Endometrial microvascular endothelial cells (primary cell): Measurements from ENCODE around the gene DNAAF9. TPM values are rescaled to one million over a fixed set of nuclear protein-coding genes. Genes with fewer than 3 reads are reported as not detected.
"Not testable (repeated sequence)": the region's sequence is repeated elsewhere in the genome, so short reads cannot be mapped to it uniquely, and the experiment has no call there.

ENCODE experiments used
- in situ Hi-C: cut with HindIII; loops from 2 replicates; pipeline ENCODE4 v1.10.0; 2017; ENCODE audit warnings: low sequenced_read_pairs, low pct_unique_long_range_greater_than_20kb; ENCODE audit errors: inconsistent ontology term
- total RNA-seq: library from RNA; depleted of rRNA; stranded (reverse); fragments of >200 nt; gene quantifications from one replicate; pipeline ENCODE4 v1.2.3, GENCODE V29; 2015; ENCODE audit errors: inconsistent ontology term

DNAAF9 gene
- total RNA-seq, result 10.4 TPM

GRCh38 chr20:3407040-3407770 is at the start of gene DNAAF9:
DNAAF9 (minus strand) TSS chr20:3407669; CDS start chr20:3407557, 112 bp downstream.
- in situ Hi-C loops, result no loop called here

GRCh38 chr20:3456648-3457047 is 49.2 kb upstream of the DNAAF9 start:
- in situ Hi-C loops, result no loop called here

GRCh38 chr20:3454831-3455230 is 47.4 kb upstream of the DNAAF9 start:
- in situ Hi-C loops, result no loop called here

DNA sequence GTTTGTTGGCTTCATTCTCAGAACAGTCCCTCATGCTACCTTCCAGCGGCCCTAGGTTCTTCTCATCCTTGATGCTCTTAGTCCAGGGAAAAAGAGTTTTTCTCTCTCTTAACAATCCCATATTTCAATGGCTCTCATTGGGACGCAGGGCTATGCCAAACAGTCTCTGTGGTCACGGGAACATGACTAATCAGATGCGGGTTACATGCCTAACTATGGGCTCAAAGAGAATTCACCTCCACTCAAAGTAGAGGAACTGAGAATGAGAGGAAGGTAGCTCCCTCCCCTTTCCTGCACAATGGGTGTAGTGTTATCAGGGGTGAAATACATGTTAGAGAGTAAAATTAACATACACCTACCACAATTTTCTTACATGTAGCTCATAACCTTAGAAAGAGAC is 45.2 kb upstream of the DNAAF9 start:
- in situ Hi-C loops, result no loop called here

GRCh38 chr20:3452136-3452535 is 44.7 kb upstream of the DNAAF9 start:
- in situ Hi-C loops, result no loop called here

DNA sequence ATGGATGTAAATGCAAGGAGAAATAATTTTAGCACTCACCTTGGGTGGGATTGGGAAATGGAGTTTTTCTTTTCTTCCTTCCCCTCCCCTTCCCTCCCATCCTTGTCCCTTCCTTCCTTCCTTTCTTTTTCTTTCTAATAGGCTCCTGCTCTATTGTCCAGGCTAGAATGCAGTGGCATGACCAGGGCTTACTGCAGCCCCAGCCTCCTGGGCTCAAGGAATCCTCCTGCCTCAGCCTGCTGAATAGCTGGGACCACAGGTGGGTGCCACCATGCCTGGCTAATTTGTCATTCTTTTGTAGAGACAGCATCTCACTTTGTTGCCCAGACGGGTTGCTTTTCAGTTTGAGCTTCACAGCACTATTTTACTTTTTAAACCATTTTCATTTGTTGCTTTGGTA is 41.9 kb upstream of the DNAAF9 start:
- in situ Hi-C loops, result no loop called here

DNA sequence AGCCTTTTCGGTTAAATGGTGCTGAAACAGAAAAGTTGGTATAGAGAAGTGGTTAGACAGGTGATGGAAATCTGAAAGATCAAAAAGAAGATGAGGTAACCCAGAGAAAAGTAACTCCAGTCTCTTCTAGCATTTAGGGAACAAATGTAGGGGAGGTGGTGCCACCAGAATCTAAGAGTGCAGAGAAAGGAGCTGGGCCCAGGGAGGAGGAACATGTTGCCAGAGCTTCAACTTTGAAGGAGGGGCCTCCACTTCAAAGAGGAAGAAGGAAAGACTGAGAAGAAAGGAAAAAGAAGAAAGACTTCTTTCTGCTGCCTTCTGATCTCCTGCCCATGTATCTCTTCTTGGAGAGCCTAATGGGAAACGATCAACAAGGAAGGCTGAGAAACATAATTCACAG is 39.9 kb upstream of the DNAAF9 start:
- in situ Hi-C loops, result no loop called here

- in situ Hi-C loops, result no loop called here
Measured at GRCh38 chr20:3446779-3447178, 39.3 kb upstream of the DNAAF9 start.

- in situ Hi-C loops, result no loop called here
Measured at GRCh38 chr20:3436864-3437574, 29.6 kb upstream of the DNAAF9 start.

- in situ Hi-C loops, result no loop called here
Measured at GRCh38 chr20:3434232-3434631, 26.8 kb upstream of the DNAAF9 start.

DNA sequence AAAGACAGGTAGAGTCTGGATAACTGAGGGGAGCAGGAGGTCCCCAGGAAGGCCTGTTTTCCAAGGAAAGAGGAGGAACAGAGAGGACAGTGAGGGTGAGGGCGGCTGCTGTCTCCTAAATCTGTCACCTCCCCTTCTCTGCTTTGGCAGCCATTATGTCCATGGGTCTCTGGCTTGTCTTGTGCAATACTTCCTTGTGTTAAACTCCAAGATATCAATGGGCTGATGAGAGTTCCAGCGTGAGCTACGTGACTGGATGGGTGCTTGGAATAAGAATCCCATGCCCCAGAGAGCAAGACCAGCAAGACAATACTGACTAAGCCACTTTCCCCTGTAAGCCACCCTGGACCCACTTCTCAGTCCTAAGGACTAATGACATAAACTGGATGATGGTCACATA is 26.3 kb upstream of the DNAAF9 start:
- in situ Hi-C loops, result no loop called here

DNA sequence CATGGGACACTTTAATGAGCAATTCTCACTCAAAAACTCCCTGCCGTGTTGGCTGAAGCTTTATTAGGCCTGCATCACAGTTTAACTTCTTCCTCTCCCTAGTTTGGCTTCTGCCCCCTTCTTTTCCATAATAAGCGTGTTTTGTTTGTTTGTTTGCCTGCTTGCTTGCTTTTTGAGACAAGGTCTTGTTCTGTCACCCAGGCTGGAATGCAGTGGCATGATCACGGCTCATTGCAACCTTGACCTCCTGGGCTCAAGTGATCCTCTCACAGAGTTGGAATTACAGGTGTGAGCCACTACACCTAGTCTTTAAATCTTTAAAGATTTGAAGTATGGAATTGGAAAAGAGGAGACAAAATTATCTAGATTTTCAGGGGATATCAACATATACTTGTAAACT is 25.4 kb upstream of the DNAAF9 start:
- in situ Hi-C loops, result no loop called here

DNA sequence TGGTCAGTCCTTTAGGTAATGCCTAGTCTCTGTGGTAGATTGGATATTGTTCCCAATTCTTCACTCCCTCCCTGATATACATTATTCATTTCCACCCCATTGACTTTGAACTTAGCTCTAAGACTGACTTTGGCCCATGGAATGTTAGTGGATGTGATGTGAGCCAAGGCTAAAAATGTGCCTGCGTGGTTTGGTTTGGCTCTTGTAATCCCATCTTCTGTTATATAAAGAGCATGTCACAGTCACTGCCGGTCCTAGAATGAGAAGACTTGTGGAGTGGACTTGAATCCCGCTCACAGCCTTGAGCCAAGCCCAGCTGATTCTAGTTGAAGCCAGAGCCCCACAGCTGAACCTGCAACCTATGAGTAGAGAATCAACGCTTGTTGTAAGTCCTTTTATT is 23.6 kb upstream of the DNAAF9 start:
- in situ Hi-C loops, result no loop called here

- in situ Hi-C loops, result no loop called here
Measured at GRCh38 chr20:3430376-3431069, 23.1 kb upstream of the DNAAF9 start.

DNA sequence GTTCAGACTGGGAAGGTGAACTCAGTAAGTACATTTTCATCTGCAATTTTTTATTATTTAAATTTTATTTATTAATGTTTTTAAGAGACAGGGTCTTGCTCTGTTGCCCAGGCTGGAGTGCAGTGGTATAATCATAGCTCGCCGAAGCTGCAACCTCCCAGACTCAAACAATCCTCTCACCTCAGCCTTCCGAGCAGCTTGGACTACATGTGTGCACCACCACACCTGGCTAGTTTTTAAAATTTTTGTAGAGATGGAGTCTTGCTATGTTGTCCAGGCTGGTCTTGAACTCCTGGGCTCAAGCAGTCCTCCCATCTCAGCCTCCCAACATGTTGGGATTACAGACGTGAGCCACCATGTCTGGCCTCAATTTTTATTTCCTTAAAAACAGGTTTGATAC is 19.3 kb upstream of the DNAAF9 start:
- in situ Hi-C loops, result not testable (repeated sequence)

GRCh38 chr20:3423126-3423525 is 15.7 kb upstream of the DNAAF9 start:
- in situ Hi-C loops, result no loop called here

DNA sequence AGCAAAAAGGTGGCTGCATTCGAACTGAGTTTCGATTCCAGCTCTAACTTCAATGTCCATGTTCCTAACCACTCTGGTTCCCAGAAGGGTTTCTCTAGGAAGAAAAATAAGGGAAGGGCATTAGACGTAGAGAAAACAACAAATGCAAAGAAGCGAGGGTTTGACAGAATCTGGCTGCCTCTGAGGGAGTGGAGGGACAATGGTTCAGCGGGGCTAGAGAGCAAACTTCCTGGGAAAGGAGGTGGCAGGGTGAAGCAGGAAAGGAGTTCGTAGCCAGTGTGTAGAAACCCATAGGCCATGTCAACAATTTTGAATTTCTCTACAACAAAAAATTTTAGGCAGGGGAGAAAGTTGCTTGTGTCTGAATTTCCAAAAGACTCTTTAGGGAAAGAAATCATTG is 14.5 kb upstream of the DNAAF9 start:
- in situ Hi-C loops, result no loop called here

DNA sequence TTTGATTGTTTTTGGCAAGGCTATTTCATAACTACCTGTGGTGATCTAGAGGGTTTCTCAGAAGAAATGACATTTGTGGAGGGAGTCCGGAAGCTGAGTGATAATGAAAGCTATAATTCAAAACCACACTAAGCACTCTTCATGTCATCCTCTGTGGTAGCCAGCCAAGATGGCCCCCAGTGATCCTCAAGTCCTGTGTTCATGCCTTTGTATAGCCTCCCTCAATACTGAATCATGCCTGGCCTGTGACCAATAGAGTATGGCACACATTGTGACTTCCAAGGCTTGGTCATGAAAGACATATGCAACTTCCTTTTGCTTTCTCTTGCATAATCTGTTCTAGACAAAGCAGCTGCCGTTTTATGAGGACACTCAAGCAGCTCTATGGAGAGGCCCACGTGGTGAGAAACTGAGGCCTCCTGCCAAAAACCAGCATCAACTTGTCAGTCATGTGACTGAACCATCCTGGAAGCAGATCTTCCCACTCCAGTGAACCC is 12.8 kb upstream of the DNAAF9 start:
- in situ Hi-C loops, result no loop called here

DNA sequence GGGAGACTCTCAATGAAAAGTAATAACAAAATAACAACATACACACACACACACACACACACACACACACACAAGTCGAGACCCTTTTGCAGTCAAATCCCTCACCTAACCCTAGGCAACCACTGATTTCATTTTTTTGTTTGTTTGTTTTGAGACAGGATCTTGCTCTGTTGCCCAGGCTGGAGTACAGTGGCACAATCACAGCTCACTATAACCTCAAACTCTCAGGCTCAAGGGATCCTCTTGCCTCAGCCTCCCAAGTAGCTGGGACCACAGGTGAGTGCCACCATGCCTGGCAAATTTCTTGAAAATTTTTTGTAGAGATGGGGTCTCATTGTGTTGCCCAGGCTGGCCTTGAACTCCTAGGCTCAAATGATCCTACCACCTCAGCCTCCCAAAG is 10.7 kb upstream of the DNAAF9 start:
- in situ Hi-C loops, result not testable (repeated sequence)

GRCh38 chr20:3414122-3414521 is 6.7 kb upstream of the DNAAF9 start:
- in situ Hi-C loops, result no loop called here
